ENCODE results near the gene CPT1B.

CPT1B gene

DNA sequence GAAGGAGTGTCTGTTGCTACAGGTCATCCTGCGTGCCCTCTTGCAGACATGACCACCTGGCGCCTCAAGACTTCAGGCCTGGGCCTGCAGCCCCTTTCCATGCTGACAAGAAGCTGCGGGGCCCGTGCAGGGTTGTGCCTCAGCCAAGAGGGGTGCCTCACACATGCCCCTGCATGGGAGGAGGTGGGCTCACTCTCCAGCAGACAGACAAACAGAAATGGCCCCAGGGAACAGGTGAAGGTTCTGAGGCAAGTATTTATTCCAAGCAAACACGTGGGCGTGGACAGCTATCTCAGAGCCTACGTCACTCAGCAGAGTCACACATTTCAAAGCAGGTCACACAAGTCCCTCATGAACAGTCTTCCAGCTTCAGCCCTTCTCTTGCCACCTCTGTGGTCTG is 9.6 kb downstream of the CPT1B start:
- DNase-seq, result no peak

DNA sequence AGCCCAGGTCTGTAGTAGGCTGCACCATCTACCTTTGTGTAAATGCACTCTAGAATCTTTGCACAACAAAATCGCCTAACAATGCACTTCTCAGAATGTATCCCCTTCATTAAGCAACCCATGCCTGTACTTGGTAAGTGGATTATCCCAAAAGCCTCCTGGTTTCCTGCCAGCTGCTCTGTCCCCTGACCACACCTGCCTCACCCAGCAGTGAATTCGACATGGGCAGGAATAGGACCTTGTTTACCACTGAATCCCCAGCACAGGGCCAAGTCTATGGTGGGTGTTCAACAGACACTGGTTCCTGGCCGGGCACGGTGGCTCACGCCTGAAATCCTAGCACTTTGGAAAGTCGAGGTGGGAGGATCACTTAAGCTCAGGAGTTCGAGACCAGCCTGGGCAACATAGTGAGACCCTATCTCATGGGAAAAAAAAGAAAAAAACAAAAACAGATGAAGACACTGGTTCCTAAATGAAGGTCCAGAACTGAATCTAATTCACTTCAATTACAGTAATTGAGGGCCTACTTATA is 10.4 kb downstream of the CPT1B start:
- DNase-seq, result no peak

DNA sequence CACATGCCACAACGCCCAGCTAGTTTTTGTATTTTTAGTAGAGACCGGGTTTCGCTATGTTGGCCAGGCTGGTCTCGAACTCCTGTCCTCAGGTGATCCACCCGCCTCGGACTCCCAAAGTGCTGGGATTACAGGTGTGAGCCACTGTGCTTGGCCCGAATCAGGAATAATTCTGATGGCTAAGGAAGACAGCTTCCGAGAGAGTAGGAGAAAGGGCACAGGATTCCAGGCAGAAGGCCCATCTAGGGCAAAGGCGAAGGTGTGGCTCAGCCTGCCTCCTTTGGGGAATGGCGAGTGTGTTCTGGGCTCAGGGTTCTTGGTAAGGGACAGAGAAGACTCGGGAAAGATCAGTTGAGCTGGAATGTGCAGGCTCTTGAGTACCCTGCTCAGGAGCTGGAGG is 13.9 kb downstream of the CPT1B start:
- DNase-seq, result no peak

DNA sequence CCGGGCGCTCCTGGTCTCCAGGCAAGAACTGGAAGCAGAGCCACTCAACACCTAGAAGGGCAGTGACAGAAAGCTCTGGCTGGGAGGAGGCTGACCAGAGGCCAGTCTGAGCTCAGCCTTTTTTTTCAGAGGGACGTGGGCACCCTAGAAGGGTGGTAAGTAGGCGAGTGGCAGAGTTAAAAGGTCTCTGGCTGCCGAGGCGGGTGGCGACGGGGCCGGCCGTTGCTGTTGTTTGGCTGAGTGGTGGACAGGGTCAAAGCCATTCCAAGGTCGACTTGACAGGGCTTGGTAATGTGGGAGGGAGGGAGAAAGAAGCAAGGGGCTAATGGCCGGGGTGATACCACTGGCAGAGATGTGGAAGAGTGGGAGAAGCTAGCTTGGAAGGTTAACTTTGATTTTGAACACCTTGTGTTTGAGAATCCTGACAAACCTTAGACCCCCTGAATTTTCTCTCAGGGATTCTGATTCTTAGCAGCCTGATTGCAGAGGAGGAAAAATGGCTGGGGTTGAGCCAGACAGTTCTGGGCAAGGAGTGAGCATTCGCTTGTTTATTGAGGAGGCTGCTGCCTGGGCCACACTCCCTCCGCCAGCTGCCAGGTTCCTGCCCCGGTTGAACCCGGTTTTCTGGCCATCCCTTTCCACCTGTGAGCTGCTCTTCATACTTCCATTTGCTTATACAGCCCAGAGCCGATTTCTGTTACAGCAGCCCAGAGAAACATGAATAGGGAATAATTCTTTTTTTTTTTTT is 14.6 kb downstream of the CPT1B start:
- DNase-seq, result no peak

DNA sequence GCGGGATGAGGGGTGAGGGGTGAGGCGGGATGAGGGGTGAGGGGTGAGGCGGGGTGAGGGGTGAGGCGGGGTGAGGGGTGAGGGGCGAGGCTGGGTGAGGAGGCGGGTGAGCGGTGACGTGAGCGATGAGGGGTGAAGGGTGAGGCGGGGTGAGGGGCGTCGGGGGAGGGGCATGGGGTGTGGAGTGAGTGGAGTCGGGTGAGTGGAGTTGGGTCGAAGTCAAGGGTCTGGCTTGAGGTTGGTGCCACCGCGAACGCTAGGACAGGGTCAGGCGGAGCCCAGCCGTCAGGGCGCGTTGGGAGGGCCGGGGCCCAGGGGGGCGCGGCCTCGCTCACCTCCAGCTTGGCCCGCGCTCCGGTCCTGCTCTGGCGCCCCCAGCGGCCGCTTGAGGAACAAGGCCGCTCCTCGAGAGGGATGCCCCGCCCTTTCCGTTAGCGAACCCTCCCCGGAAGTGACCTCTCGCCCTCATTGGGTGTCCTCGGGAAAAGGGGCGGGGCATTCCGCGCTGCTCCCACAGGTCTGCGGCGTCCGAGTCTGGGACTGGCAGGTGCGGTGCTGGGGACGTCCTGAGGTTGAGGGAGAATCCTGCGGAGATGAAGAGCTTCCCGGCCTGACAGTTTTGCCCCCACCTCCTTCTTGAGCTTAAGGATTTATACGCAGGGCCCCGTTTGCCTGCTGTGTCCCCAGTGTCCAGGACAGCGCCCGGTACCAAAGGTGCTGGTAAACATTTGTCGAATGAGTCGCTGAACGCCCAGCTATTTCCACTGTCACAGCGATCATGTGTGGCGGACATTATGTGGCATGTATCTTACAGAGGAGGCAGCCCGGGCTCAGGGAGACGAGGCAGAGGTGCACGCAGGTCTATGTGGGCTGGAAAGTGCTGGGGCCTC is 15.5 kb downstream of the CPT1B start, which contains the start of gene SYCE3:
SYCE3 (minus strand) TSS at position 397 of the 890 bp plus-strand sequence. CDS start 6,514 bp downstream, outside the sequence.
- peak; percentile 96 to 98 for DNase-seq

DNA sequence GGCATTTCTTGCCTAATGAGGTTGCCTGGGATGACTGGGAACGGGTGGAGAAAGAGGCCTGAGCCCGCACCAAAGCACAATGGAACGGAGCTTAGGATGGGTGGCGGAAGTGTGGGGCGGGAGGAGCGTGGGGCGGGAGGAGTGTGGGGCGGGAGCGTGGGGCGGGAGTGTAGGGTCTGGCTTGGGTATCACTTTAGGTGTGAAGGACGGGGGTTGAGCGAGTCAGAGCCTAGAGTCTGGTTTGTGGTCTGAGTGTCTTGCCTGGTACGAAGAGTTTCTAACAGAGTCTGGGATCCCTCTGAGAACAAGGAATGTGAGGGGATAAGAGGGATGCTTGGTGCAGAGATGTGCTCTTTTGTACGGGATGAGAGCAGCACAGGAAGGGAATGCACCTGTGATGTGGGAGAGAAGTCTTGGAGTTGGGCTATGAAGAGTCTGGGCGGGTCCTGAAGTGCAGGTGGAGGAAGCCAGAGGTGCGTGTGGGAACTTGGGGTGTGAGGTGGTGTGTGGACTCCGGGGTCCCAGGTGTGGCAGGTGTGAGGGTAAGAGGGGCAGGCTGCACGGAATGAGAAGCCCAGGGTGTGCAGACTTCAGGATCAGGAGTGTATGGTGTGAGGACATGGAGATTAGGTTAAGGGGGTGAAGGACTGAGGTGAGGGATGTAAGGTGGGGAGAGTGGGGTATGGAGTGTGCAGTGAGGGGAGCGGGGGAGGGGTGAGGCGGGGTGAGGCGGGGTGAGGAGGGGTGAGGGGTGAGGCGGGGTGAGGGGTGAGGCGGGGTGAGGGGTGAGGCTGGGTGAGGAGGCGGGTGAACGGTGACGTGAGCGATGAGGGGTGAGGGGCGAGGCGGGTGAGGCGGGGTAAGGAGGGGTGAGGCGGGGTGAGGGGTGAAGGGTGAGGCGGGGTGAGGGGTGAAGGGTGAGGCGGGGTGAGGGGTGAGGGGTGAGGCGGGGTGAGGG is 16.5 kb downstream of the CPT1B start:
- no peak for DNase-seq

DNA sequence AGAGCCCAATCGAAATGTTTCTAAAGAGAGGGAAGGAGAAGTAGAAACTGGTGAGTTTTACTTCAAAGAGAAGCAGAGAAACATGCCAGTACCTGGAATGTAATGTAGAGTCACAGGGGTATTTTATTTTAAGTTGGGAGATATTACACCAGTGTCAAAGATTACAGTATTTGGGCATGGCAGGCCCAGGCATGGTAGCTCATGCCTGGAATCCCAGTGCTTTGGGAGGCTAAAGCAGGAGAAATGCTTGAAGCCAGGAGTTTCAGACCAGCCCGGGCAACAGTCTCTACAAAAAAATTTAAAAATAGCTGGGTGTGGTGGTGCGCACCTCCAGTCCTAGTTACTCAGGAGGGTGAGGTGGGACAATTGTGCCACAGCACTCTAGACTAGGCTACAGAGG is 18.2 kb downstream of the CPT1B start:
- DNase-seq, result no peak

DNA sequence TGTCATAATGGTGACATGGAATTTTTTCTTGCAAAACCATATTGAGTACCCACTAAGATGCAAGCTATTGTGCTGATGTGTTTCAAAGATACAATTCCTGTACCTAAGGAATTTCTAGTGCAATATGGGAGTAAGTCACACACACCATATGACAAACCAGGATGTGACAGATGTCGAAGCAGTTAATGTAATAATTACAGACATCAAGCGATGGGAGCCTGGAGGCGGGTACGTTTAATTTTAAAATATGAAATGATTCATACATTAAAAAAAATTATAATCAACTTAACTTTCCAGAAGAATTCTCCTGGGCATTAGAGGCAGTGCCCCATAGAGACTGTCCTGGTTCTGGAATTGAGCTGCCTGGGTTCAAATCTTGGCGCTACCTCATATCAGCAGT is 21.5 kb downstream of the CPT1B start:
- no peak for DNase-seq

DNA sequence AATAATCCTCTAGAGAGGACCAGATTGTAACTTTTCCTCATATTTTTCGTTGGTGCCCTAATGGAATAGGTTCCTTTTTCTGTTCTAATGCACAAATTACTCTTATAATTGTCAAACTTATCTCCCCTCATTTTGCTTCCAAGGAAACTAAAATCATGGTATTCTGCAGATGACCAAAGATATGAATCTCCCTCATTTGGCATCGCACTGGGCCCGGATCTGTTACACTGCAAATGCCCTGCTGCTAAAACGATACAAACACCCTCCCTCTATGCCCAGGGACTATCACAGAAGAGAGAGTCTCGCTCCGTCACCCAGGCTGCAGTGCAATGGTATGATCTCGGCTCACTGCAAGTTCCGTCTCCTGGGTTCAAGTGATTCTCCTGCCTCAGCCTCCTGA is 24.9 kb downstream of the CPT1B start:
- DNase-seq, result no peak

DNA sequence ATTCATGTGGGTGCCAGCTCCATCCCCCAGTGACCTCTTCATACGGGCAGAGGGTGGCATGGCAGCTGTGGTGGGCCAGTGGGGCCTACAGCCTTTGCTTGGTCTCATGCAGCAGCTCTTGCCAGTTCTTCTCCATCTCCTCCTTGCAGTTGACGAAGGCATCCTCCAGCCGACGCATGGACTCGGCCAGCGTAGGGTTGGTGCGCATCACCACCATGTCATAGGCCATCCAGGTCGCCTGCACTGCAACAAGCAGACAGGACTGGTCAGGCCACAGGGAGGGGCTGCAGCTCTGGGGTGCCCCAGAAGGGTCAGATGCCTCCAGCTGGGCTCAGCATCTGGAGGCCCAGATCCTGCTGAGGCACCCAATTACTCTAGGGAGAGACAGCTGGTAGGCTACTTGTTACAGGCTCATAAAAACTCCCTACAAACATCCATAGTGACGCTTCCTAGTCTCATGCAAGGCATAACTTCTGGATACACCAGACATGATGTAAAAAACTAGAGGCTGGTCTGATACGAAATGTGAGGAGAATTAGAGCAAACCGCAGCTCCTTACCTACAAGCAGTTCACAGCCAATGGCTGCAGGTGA is 27.0 kb downstream of the CPT1B start:
- DNase-seq, result no peak

DNA sequence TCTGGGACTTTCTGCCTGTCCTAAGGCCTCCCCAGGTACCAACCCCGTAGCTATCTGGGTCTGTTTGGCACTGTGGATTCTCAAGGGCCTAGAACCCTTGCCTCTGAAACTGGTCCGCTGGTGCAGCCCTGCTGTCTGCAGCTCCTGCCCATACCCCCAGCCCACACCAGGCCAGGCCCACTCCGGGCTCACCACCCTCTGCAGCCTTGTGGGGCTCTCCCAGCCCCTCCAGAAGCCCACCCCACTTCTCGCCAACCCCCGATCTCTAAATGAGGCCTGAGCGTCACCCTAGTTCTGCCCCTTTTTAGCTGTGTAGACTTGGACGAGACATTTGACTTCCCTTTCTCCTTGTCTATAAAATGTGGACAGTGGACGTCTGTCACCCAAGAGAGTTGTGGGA is 27.8 kb downstream of the CPT1B start:
- no peak for DNase-seq

DNA sequence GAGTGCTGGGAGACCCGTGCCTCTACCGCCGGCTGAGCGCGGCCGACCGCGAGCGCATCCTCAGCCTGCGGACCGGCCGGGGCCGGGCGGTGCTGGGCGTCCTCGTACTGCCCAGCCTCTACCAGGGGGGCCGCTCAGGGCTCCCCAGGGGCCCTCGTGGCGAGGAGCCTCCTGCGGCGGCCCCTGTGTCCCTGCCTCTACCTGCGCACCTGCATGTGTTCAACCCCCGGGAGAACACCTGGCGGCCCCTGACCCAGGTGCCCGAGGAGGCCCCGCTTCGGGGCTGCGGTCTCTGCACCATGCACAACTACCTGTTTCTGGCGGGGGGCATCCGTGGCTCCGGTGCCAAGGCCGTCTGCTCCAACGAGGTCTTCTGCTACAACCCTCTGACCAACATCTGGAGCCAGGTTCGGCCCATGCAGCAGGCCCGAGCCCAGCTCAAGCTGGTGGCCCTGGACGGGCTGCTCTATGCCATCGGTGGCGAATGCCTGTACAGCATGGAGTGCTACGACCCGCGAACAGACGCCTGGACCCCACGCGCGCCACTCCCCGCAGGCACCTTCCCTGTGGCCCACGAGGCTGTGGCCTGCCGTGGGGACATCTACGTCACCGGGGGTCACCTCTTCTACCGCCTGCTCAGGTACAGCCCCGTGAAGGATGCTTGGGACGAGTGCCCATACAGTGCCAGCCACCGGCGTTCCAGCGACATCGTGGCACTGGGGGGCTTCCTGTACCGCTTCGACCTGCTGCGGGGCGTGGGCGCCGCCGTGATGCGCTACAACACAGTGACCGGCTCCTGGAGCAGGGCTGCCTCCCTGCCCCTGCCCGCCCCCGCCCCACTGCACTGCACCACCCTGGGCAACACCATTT is 29.1 kb downstream of the CPT1B start:
- DNase-seq, result no peak

DNA sequence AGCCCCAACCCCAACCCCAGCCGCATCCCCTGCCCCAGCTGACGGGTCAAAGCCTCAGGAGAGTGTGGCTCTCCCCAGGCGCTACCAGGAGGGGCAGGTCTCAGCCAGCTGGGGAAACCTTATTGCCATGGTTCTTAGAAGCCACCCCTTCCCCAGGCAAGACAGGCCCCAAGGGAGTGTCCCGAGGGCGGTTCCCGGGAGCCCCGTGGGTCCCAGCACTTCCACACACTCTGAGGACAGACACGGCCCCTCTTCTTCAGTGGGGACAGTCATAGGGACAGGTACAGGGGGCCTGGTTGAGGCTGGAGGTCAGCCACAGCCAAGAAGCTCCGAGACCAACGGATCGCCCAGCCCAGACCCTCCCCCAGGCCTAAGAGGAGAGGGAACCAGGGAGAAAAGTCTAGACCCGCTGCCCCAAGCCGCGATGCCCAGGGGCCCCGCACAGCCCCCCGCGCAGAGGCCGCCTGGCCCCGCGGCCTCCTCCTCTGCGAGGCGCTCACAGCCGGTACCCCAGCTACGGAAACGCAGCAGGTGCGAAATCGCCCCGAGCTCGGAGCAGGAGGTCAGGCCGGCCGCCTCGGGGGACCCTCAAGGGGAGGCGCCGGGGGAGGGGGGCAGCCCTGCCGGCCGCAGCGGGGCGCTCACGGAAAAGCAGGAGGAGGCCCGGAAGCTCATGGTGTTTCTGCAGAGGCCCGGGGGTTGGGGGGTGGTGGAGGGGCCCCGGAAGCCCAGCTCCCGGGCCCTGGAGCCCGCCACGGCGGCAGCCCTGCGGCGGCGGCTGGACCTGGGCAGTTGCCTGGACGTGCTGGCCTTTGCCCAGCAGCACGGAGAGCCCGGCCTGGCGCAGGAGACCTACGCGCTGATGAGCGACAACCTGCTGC is 29.9 kb downstream of the CPT1B start:
- DNase-seq, result peak; percentile 50 to 63

DNA sequence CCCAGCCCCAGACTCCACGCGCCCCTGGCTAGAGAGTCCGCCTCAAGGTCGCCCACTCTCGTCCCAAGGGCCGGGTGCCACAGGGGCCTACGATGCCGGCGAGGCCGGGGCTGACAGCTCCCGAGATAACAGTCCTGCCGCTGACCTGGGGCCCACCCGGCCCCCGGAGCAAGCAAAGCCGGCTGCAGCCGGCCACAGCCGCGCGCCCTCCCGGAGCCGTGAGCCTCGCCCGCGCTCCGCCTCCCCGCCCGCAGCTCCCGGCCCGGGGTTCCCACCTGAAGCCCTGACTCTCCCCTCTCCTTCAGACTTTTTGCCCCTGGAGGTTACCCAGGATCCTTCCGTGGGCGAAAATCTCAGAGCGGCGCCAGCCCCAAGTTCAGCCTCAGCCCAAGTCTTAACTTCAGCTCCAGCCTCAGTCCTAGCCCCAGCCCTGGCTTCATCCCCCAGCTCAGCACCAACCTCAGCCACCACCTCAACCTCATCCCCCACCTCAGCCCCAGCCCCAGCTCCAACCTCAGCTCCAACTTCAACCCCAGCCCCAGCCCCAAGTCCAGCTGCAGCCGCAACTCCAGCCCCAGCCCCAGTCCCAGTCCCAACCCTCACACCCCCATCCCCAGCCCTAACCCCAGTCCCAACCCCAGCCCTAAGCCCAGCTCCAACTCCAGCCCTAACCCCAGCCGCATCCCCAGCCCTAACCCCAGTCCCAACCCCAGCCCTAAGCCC is 30.8 kb downstream of the CPT1B start:
- DNase-seq, result no peak

DNA sequence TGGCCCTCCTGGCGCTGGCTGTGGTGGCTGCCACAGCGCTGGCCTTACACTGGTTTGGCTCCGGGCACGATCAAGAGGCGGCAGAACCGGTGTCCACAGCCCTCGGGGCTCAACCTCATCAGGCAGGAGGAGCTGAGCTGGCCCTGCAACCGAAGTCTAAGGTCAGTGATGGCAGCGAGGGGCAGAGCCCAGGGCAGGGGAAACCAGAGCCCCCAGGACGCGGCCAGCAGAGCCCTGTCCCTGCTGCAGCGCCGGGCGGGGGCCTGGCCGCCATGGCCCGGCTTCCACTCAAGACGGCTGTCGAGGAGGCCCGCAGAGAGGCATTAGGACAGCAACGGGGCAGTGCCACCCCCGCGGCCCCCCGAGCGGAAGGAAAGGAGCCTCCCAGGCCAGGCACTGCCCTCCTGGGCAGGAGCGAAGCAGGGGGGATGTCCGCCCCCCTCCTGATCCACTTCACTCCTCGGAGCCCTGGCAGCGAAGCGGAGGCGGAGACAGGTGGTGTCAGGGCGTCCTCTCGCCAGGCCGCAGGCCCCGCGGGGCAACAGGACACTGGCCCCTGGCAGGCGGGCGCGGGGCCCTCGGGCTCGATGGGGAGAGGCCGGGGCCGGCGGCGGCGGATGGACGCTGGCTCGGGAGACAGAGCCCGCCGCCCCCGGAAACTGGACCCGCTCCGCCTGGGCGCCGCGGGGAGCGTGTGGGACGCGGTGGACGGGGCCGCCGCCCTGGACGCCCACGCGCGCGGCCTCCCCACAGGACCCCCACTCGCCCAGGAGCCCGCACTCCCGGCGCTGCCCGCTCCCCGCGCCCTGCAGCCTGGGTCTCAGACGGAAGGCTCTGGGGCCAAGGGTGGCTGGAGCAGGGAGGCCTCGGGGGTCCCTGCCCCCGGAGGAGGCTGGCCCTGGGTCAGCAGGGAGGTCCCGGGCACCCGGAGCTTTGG is 31.6 kb downstream of the CPT1B start:
- no peak for DNase-seq

DNA sequence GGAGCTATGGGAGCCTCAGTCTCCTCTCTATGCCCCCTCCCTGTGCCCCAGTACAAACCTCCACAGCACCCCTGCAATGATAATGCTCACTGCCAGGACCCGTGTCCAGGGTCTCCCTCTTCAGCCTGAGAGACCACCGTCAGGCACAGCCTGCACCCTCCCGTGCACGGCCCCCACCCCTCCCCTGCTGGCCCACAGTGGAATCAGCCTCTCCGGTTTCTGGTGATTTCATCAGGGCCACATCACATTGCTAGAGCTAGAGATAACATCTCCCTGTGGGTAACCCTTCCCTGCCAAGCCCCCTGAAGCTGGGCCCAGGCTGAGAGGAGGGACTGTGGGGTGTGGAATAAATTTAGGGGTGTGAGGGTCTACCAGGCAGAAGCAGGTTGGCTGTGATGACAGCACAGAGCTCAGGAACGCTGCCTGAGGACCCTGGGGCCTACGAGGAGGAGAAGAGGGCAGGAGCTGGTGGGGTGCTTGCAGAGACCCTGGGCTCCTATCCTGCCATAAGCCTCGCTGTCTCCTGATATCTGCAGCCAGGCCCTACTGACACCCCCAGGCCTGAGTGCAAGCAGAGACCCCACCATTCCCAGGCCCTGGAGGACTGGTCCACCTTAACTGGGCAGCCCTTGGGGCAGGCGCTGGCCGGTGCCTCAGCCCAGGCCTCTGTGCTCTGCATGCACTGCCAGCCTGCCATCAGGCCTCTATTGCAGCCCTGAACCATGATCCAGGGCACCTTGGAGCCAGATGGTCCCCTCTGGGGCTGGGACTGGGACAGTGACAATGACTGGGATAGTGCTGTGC is 32.5 kb downstream of the CPT1B start, which contains the start of gene KLHDC7B:
KLHDC7B (plus strand) TSS at position 378 of the 804 bp plus-strand sequence; CDS start at position 723, 345 bp downstream.
- DNase-seq, result no peak

DNA sequence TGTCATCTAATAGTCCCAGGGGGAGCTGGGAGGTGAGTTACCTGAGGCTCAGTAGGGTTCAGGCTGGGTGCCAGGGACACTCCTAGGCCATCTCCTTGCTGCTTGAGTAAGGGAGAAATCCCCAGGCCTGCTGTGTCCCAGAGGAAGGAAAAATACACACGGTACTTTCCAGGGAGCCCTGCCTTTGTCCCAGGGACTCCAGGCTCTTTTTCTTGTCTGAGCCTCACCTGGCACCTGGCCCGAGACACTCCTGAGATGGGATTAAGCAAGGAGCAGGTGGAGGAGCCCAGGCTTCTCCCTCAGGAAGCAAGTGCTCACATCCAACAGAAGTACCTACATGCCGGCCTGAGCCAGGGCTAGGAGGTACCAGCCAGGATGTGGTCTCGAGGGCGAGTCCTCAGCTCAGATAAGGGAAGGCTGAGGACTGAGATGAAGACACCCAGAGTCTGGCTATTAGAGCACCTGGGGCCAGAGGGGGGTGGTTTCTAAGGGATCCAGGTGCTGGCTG is 33.4 kb downstream of the CPT1B start:
- no peak for DNase-seq
